Calu3 (cell line): ENCODE results near the gene KCNA1. TPM values are rescaled to one million over a fixed set of nuclear protein-coding genes. Genes with fewer than 3 reads are reported as not detected.

Experiments
- BruUV-seq: library from RNA; stranded (reverse); fragments of 400-500 nt; replicated peaks from 2 replicates; lab custom pipeline; 2021; lab: Mats Ljungman, UMichigan
- CTCF ChIA-PET: fragments of 300-600 bp; sonication (Branson Sonifier 250); formaldehyde crosslinking; loops from one replicate; lab custom pipeline; 2022; ENCODE audit warnings: antibody characterized with exemption; lab: Charles Lee
- DNase-seq: peaks from one replicate; pipeline ENCODE4 v3.0.0; 2022
- H3K27ac Mint-ChIP-seq: one replicate; pipeline ENCODE4 v1.8.0; 2022; ENCODE audit warnings: mixed read lengths; ENCODE audit not compliant: unreplicated experiment
- H3K27me3 Mint-ChIP-seq: one replicate; pipeline ENCODE4 v1.8.0; 2022; ENCODE audit warnings: mixed read lengths; ENCODE audit not compliant: unreplicated experiment
- H3K36me3 Mint-ChIP-seq: one replicate; pipeline ENCODE4 v1.8.0; 2022; ENCODE audit warnings: mild to moderate bottlenecking, moderate library complexity, mixed read lengths; ENCODE audit not compliant: insufficient read depth, unreplicated experiment
- H3K4me1 Mint-ChIP-seq: one replicate; pipeline ENCODE4 v1.8.0; 2022; ENCODE audit warnings: mild to moderate bottlenecking, low read depth, mixed read lengths; ENCODE audit not compliant: unreplicated experiment
- H3K4me3 Mint-ChIP-seq: one replicate; pipeline ENCODE4 v1.8.0; 2022; ENCODE audit warnings: mild to moderate bottlenecking, low read depth, moderate library complexity, mixed read lengths; ENCODE audit not compliant: unreplicated experiment
- H3K9me3 Mint-ChIP-seq: one replicate; pipeline ENCODE4 v1.8.0; 2022; ENCODE audit warnings: low read depth, mixed read lengths; ENCODE audit not compliant: unreplicated experiment
- CTCF ChIP-seq: fragments of 200-600 bp; IDR thresholded peaks from one replicate; pipeline ENCODE4 v1.8.0; 2022; ENCODE audit warnings: antibody characterized with exemption; ENCODE audit not compliant: unreplicated experiment
- intact Hi-C: fragments of 100-400 bp; cut with micrococcal nuclease; formaldehyde crosslinking; loops from one replicate; pipeline ENCODE4 v1.10.0; 2022; ENCODE audit not compliant: unreplicated experiment
- total RNA-seq: library from RNA; stranded (reverse); gene quantifications from 2 replicates; pipeline ENCODE4 v1.2.3, GENCODE V29; 2022

Gene KCNA1
- total RNA-seq, 1 experiment from 2014 or later = not detected

DNA sequence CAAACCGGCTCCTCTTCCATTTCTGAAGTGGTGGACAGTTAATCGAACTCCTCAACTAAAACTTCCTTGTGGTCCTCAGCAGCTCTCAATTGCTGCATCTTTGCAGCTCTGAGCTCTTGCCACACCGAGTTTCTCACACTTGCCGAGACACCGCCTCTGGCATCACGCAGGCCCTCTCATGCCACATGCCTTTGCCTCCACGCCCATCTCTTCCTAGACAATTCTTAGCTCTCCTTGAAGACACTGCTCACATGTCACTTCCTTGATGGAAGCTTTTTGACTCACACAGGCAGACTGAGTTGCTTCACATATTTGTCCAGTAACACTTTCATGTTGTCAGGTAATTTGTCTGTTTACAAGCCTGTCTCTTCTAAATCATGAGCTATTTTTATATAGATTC lies 29.2 kb downstream of the KCNA1 start:
- BruUV-seq = no TSS peak
- no peak overlapping the region for H3K4me3 Mint-ChIP-seq
- H3K36me3 Mint-ChIP-seq = no peaks in the 10 kb centered on the region
- CTCF ChIA-PET = no interaction called here
- no peak for TF ChIP-seq CTCF
- H3K4me1 Mint-ChIP-seq = no peaks in the 10 kb centered on the region
- H3K27me3 Mint-ChIP-seq = peaks cover 3% of the 10 kb centered on the region
- no peaks in the 10 kb centered on the region for H3K9me3 Mint-ChIP-seq
- DNase-seq = no peak
- H3K27ac Mint-ChIP-seq = no peak overlapping the region
- intact Hi-C loops = no loop called here

- Mint-ChIP-seq H3K4me3 (no peak overlapping the region), H3K27ac (no peak overlapping the region), H3K9me3 (no peaks in the 10 kb centered on the region), H3K36me3 (no peaks in the 10 kb centered on the region), H3K27me3 (peaks cover 9% of the 10 kb centered on the region), H3K4me1 (no peaks in the 10 kb centered on the region)
- BruUV-seq = no TSS peak
- TF ChIP-seq CTCF = no peak
- no peak for DNase-seq
- intact Hi-C loops = no loop called here
- CTCF ChIA-PET = no interaction called here
These were observed 29.8 kb downstream of the KCNA1 start for GRCh38 chr12:4939418-4940023.

DNA sequence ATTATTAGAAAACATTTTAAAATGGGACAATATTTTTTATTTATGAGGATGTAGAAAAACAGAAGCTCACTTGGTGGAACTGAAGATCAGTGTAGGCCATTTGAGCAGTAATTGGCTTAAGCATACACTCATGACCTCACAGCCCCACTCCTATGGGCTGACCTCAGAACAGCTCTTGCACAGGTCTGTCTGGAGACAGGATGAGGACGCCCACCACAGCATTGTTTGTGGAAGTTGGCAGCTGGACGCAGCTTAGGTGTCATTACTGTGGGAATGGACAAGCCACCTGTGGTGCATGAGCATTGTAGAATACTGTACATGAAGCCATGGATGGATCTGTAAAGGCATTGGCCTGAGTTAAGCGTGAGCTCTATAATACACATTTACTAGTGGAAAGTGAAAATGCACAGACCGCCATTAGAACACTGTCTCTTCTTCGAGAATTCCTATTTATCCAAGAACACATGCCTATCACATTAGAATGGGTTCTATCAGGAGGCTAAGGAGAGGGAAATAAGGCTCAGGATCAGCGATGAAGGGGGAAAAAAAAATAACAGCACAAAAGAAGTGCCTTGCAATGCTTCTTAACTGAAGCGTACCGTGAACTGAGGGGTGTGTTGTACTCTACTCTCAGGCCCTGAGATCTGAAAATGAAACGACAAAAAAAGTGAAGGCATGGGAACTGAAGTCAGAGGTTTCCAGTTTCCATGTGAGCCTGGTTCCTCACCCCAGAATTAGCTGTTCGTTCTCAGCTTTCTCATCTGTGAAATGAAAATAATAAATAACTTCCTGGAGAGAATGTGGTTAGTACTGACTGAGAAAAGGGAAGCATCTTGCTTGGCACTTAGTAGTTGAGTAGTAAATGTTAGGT lies 33.6 kb downstream of the KCNA1 start:
- no peaks in the 10 kb centered on the region for H3K36me3 Mint-ChIP-seq
- H3K9me3 Mint-ChIP-seq = peaks cover 2% of the 10 kb centered on the region
- CTCF ChIA-PET = interaction anchor here (1.5 kb wide), 1 partner anchor 12 kb away, joined by 4 read pairs; no protein-coding TSS in a partner anchor
- no peak overlapping the region for H3K4me3 Mint-ChIP-seq
- intact Hi-C loops = no loop called here
- no peaks in the 10 kb centered on the region for H3K4me1 Mint-ChIP-seq
- no peak for TF ChIP-seq CTCF
- H3K27me3 Mint-ChIP-seq = peaks cover 15% of the 10 kb centered on the region
- no peak overlapping the region for H3K27ac Mint-ChIP-seq
- no TSS peak for BruUV-seq
- DNase-seq = no peak

GRCh38 chr12:4943938-4944284 lies 34.2 kb downstream of the KCNA1 start:
- no peak overlapping the region for H3K4me3 Mint-ChIP-seq
- H3K27me3 Mint-ChIP-seq = peaks cover 15% of the 10 kb centered on the region
- BruUV-seq = no TSS peak
- intact Hi-C loops = no loop called here
- H3K36me3 Mint-ChIP-seq = no peaks in the 10 kb centered on the region
- H3K9me3 Mint-ChIP-seq = peaks cover 2% of the 10 kb centered on the region
- no peaks in the 10 kb centered on the region for H3K4me1 Mint-ChIP-seq
- no peak for DNase-seq
- TF ChIP-seq CTCF = no peak
- CTCF ChIA-PET = interaction anchor here (1.5 kb wide), 1 partner anchor 12 kb away, joined by 4 read pairs; no protein-coding TSS in a partner anchor
- H3K27ac Mint-ChIP-seq = no peak overlapping the region
